UCSD-AML1 (cell line): Measurements from ENCODE around the gene UBE2H.
"Not testable (repeated sequence)": the region's sequence is repeated elsewhere in the genome, so short reads cannot be mapped to it uniquely, and the experiment has no call there.

Source experiments
- DNase-seq: peaks from one replicate; lab custom pipeline; 2025; ENCODE audit not compliant: unreplicated experiment; lab: John Stamatoyannopoulos, UW

Gene UBE2H

DNA sequence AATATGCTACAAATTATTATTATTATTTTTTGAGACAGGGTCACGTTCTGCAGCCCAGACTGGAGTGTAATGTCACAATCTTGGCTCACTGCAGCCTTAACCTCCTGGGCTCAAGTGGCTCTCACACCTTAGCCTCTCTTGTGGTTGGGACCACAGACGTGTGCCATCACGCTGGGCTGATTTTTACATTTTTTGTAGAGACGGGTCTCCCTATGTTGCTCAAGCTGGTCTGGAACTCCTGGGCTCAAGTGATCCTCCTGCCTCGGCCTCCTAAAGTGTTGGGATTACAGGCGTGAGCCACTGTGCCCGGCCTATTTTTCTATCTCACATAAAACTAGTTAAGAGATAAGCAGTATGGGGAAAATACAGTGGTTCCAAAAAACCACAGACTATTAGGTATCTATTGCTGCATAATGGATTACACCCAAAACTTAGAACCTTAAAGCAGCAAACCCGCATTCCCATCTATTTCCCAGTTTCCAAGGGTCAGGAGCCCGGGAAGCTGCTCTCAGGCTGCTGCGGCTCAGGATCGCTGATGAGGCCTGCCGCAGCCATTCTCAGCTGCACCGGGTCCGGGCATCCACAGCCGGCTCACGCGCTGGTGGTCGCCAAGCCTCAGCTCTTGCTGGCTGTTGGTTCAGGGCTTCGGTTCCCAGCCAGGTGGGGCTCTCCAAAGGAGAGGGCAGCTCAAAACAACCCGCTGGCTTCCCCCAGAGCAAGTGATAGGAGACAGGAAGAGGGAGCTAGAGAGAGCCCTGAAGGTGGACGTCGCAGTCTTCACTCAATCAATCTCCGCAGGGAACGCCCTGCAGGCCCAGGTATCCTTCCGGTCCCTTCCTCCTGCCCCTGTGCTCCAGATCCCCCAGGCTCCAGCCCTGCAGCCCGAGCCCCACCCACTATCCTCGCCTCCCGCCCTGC is 128.2 kb downstream of the UBE2H start:
- DNase-seq, result peak; percentile 26

DNA sequence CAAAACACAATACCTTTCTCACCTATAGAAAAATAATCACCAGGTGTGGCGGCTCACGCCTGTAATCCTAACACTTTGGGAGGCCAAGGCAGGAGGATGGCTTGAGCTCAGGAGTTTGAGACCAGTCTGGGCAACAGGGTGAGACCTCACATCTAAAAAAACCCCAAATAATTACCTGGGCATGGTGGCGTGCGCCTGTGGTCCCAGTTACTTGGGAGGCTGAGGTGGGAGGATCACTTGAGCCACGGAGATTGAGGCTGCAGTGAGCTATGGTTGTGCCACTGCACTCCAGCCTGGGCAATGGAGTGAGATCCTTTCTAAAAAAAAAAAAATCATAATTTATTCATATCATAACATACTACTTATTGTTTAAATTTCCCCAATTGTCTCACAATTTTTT is 129.6 kb downstream of the UBE2H start:
- DNase-seq, result not testable (repeated sequence)

DNA sequence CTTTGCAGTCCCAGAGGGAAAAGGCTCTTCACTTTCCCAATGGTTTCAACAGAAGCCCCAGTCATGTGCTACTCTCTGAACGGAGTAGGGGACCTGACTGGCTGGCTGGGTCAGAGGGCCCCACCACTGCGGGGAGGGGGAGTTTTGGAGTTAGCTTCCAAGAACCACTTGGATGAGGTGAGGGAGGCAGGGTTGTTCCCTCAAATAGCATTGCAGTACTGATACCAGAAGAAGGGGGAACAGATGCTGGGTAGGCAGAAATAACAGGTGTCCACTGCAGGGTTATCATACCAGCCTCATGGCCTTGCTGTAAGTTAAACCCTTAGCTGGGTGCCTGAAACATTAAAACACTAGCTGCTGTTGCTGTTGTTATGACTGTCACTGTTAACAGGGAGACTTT is 131.3 kb downstream of the UBE2H start:
- DNase-seq, result no peak

DNA sequence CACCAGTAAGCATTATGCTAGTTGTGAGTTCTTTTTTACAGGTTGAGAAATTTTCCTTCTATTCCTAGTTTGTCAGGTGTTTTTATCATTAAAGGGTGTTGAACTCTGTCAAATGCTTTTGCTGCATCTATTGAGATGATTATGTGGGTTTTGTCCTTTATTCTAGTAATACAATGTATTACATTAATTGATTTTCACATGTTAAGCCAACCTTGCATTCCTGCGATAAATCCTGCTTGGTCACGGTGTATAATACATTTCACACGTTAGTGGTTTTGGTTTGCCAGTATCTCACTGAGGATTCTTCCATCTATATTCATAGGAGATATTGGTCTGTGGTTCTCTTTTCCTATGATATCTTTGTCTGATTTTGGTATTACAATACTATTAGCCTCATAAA is 136.0 kb downstream of the UBE2H start:
- no peak for DNase-seq

DNA sequence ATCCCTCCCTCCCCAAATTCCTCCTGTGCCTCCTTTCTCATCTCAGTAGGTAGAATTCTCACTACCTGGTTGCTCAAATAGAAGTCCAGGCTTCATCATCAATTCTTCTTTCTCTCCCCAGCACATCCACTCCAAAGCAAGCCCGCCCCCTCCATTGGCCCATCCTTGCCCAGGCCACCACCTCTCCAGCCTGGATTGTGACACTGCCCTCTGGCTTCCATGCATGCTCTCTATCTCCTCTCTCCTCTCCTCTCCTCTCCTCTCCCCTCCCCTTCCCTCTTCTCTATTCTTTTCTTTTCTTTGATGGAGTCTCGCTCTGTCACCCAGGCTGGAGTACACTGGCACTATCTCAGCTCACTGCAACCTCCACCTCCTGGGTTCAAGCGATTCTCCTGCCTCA is 144.9 kb downstream of the UBE2H start:
- DNase-seq, result no peak

DNA sequence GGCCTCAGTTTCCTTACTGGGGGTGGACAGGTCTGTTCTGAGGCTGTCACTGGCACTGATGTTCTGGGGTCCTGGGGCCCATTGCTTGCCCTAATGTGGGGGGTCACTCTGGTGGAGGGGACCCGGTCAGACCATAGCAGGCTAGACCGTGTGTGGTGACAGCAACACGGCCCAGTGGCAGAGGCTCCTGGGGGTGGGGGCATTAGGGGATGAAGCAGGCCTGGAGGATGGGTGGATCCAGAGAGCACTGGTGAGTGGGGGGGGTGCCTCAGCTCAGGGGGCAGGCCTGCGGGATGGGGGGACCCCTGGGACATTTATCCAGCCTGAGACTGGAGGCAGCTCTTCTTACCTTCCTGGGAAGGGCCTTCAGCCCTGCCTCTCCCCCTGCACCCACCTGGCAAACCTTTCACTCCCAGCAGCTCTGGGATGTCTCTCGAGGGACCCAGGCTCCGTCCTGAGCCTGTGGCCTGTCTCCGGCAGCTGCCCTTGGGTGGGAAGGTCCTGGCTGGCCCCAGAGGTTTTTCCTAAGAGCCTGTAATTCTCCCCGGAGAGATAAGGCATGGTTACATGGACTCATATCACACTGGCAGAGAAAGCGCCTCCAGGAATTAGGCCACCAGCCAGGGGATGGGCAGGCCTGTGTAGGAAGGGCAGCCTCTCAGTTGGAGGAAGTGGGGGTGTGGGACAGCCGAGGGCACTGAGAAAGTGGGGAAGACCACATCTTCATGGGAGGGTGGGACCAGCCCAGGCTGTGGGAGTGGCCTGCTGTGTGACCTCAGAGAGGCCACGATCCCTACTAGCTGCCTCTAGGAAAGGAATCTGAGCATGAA is 147.7 kb downstream of the UBE2H start:
- DNase-seq, result no peak

DNA sequence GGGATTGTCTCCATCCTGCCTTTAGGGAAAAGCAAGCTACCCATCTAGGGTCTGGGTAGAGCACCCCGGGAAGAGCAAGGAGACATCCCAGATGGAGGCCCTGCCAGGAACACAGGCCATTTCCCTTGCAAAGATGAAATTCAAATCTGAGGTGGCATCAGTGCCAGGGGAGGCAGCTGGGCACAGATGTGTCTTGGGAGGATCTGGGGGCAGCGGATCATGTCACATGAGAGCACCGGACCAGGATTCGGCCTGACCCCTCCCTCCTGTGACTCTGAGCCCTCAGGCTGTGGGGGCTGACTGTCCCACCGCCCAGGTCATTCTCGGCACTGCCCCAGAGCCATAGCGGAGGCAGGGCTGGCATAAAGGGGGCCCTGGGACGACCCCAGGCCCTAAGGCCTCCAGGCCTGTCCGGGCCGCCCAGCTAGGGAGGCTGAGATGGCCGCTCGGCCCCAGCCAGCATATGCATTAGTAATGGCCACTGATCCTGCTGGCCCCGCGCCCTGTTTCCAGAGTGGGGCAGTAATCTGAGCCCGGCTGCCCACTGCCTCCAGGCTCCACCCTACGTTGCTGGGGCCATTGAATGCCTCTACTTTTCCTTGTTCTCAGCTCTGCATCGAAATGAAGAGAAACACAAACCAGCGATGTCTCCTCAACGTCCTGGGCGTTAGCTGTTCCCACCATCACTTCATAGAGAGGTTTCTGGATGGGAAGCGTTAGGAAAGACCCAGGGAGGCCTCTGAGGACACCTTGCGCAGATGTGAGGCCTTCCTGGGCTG is 148.5 kb downstream of the UBE2H start:
- DNase-seq, result no peak

DNA sequence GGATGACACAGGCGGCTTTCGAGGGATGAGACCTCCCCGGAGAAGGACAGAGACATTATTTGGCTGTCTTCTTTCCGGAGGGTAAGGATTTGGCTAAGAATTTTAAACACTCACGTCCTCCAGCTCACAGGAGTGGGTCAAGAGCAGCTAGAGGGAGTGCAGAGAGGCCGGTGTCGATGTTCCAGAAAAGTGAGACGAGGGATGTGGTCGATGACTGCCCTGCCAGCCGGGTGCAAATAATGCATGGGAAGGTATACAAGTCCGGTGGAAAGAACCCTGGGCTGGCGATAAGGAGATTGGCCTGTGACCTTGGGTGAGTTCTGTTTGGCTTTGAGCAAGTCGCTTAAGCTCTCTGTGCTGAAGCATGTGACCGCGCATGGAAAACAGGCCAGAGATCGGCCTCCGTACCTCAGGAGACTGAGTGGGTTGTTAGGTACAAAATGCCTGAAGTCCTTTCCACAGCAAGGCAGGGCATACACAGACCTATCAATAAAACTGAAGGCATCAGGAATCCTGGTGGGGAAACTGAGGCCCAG is 149.1 kb downstream of the UBE2H start:
- no peak for DNase-seq

DNA sequence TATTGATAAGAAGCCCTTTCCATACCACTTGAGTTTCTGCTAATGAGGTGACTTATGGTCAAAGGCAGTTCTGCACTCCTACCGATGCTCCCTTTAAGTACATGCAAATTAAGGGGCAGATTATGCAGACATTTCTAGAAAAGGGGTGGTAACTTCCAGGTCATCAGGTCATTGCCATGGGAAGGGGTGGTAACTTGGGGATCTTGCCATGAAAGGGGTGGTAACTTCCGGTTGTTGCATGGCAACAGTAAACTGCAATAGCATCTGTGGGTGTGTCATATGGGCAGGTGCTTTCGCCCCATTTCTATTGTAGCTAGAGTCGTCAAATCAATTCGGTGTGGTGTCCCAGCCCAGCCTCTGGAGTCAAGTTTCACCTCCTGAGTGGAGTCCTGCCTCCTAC is 150.9 kb downstream of the UBE2H start:
- DNase-seq, result no peak

DNA sequence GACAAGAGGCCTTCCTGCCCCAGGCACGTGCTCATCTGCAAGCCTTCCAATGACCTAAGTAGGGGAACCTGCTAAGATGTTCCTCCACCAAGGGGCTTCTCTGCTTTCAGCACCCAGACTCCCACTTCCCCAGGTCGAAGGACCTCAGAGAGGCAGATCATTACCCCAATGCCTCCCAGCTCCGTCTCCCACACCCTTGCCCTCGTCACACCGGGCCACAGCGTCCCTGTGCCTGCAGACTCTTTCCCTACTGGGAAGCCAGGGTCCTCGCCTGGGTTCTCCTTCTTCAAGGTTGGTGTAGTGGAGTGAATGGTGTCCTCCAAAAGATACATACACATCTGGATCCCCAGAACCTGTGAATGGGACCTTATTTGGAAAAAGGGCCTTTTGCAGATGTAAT is 151.9 kb downstream of the UBE2H start:
- no peak for DNase-seq

DNA sequence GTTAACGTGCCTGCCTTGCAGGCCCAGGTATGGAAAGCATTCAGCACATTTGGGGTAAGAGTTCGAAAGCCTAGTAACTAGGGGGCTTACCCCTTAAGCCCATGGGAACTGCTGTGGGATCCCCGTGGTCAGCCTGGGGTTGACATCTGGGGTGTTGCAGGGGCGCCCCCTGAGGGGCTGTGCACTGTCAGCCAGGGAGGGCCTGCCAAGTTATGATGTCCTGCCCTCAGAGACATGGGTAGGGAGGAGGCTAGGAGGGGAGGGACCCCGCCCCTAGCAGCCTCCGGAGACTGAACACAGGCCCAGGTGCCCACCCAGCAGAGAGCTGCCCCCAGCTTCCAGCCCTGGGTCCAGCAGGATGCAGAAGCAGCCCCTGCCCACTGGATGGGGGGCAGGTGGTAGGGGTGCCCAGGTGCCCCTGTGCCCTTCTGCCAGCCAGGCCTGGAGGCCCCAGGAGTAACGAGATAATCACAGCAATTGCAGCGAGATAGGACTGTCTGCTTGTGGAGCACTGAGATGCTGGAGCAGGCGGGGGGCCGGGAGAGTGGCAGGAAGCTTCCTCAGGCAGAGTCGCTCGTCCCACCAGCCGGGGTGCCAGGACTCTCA is 153.3 kb downstream of the UBE2H start:
- no peak for DNase-seq

DNA sequence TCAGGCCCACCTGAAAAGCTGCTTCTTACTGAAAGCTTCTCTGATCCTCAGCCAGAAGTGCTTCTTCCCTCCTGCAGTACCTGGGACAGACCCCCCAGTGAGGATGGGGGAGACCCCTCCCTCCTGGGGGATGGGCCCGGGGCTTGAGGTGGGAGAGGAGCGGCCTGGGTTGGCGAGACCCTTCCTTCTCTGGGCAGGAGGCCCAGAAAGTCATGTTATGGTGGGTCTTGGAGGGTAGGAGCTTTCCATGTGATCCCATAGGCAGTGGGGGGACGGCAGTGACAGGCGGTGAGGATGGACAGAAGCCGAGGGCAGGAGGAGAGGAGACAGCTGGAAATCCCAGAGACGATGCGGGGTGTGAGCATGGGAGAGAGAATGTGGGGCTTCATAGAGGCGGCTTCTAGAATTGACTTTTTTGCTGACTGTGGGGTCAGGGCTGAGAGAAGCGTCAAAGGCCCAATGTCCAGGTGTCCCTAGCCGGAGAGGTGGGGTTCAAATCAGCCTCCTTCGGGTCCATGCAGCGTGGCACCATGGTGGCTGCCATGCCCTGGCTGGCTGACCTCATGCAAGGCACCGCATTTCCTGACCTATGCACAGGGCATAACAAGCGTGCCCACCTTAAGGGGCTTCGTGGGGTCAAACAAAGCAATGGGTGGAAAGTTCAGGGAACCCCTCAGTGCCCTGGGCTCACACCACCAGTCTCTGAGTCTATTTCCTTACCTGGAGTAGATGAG is 154.0 kb downstream of the UBE2H start:
- DNase-seq, result no peak

DNA sequence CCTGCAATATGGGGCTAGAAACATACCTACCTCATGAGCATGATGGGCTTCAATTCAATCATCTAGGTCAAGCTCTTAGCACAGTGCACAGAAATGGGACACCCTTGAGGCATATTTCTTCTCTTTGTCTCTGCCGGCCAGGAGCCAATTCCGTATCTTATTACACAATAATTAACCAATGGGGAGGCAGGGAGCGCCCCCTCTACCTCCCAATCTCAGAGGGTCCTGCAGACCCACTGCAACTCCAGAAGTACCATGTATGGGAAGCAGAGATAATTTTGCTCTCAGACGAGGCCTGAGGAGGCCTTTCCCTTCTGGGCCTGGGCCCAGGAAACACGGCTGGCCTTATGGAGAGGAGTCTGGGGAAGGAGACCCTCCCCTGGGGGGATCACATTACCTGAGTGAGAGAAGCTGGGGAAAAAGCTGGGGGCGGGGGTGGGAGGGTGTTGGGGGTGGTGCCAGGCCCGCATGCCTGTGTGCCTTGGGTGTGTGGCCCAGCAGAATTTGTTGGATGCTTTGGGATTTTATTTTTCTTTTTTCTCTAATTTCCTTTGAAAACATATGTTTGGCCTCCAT is 155.5 kb downstream of the UBE2H start:
- no peak for DNase-seq

DNA sequence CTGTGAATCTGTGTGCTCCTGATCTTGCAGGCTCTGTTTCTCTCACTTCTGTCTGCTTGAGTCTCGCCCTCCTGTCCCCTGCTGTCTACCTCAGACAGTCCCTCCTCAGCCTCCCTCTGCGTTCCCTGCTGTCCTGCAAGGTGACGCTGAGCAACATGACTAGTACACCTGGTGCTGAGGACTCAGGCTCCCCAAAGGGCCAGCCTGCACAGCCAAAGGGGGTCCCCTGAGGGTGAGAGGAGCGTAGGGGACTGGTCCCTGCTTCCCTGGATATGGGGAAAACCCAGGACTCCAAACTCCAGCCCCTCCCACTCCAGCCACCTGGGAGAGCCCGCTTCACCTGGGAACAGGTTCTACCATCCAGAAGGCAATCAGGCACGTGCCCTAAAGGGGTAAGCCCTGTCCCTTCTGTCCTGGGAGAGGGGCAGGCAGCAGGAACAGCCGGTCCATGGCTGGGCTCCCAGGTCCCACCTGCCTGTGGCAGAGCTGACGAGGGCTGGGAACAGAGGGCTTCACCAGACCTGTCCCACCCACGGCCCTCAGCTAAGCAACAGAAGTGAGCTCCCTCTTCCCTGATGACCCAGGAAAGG is 156.5 kb downstream of the UBE2H start:
- DNase-seq, result no peak

DNA sequence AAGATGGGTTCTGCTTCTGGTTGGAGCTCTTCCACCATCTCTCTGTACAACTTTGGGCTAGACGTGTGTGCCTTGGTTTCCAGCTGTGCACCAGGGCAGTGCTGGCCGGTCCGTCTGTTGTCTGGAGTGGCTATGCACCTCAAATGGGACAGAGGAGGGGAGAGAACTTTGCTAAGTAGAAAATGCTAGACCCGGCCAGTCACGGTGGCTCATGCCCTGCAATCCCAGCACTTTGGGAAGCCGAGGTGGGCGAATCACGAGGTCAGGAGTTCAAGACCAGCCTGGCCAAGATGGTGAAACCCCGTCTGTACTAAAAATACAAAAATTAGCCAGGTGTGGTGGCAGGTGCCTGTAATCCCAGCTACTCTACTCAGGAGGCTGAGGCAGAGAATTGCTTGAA is 158.3 kb downstream of the UBE2H start:
- DNase-seq, result not testable (repeated sequence)

DNA sequence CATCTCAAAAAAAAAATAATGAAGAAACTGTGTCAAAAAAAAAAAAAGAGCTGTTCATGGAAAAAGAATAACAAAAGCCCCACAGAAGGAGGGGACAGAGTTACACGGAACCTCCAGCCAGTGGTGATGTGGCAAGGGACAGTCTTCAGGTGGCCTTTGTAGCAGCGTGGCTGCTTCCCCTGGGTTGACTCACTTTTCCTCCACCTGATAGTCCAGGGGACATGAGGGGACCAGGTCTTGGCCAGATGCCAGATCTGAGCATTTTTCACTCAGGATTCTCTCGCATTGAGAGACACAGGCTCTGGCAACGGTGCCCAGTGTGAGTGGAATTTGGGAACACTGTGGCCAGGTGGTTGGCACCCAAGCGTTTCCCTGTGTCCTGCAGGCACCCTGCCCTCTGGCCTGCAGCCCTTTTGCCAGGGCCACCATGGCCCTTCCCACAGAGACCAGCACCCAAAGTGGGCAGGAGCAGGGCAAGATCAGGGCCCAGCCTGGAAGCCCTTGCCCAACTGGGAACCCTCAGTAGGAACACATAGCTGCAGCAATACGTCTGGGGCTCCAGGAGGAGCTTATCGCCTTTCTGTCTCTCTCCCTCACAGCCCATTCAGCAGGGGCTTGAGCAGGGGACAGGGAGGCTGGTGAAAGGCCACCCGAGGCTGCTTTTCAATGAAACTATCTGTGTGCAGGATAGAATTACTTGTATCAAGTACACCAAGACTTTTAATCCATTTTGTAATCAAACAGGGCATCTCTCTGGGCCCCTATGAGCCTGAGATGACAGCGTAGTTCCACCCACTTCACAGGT is 159.1 kb downstream of the UBE2H start:
- DNase-seq, result no peak

DNA sequence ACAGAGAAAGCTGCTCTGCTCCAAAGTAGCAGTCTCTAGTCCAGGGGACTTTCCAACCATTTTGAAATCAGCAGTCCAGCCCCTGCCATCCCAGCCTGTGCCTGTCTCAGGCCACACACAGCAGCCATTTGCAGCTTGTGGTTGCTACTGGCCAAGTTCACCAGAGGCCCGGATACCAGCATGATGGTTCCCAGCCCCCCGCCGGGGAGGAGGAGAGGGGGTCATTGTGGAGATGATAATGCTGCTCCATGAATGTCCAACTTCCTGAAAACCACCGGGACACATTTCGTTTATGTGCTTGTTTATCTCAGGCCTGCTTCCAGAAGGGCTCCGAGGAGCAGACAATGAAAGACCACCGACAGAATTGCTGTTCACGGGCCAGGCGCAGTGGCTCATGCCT is 160.0 kb downstream of the UBE2H start:
- no peak for DNase-seq

DNA sequence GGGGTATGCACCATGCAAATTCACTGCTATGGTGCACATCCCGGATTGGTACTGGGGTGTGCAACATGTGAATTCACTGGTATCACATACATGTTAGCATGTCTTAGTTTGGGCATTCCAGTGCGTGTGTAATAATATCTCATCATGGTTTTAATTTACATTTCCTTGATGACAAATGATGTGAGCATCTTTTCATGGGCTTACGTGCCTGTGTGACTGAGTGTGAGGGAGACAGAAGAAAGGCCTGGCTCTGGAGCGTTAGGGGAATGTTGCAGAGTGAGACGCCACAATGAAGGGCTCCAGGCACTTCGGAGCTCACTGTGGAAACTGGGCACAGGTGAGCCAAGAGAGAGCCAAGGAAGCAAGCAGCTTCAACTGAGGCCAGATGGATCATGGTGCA is 162.6 kb downstream of the UBE2H start:
- DNase-seq, result no peak

DNA sequence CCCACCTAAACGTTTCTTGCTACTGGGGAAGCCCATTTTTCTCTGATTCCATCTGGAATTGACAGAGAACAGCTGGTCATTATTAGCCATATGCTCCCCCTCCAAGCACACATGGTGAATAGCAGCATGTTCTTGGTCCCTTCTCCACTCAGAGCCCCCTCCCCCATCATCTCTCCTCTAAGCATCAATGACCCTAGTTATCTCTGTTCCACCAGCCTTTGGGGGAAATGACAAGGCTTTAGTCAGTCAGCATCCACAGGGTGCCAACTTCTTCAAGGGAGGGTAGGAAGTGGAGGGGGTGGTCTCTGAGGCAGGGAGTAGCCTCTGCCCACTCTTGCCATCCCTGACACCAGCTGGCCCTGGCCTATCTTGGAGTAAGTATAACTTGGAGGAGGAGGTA is 163.1 kb downstream of the UBE2H start:
- no peak for DNase-seq
